ENCODE measurements around the gene GSX1. TPM values are rescaled to one million over a fixed set of nuclear protein-coding genes. Genes with fewer than 3 reads are reported as not detected.
"Not testable (repeated sequence)": the region's sequence is repeated elsewhere in the genome, so short reads cannot be mapped to it uniquely, and the experiment has no call there.

GSX1 gene
- total RNA-seq, 2 donors from 2014 or later = not detected

GRCh38 chr13:27806744-27807387 lies 14.6 kb downstream of the GSX1 start:
- Mint-ChIP-seq H3K36me3 (ENCODE audit: low read depth) (no peaks in the 10 kb centered on the region), H3K27me3 (peaks cover 79% of the 10 kb centered on the region), H3K4me1 (peaks cover 3% of the 10 kb centered on the region), H3K4me3 (no peak overlapping the region), H3K27ac (no peak overlapping the region)
- no peak for ATAC-seq
- DNase-seq = no peak
- H3K9me3 ChIP-seq (ENCODE audit: control insufficient read depth, low read length, poor library complexity, severe bottlenecking) = no peaks in the 10 kb centered on the region

- Mint-ChIP-seq H3K36me3 (ENCODE audit: low read depth) (peaks cover 3% of the 10 kb centered on the region), H3K4me3 (no peak overlapping the region), H3K27me3 (peaks cover 85% of the 10 kb centered on the region), H3K27ac (peak overlapping the region; percentile 42), H3K4me1 (peaks cover 3% of the 10 kb centered on the region)
- no peaks in the 10 kb centered on the region for H3K9me3 ChIP-seq (ENCODE audit: control insufficient read depth, low read length, poor library complexity, severe bottlenecking)
- DNase-seq (no peak), ATAC-seq (no peak)
Measured at GRCh38 chr13:27808851-27809550, 16.7 kb downstream of the GSX1 start.

DNA sequence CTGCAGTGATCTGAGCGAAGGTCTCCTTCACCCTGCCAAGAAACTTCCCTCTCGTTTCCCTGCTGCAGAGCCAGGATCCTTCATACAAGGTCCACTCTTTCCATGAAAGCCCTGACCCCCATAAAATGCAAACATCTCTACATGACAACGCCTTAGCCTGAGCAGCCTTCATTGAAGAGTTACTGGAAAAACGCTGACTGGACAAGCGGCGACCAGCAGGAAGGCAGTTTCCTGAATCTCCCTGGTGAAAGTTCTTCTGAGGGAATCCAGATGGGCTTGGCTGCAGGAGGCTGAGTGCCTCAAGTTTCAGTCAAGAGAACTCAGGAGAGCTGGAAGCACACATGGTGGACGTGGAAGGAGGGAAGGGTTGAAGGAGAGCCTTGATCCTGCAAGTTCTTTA lies 17.7 kb downstream of the GSX1 start:
- Mint-ChIP-seq H3K36me3 (ENCODE audit: low read depth) (peaks cover 3% of the 10 kb centered on the region), H3K4me3 (no peak overlapping the region)

DNA sequence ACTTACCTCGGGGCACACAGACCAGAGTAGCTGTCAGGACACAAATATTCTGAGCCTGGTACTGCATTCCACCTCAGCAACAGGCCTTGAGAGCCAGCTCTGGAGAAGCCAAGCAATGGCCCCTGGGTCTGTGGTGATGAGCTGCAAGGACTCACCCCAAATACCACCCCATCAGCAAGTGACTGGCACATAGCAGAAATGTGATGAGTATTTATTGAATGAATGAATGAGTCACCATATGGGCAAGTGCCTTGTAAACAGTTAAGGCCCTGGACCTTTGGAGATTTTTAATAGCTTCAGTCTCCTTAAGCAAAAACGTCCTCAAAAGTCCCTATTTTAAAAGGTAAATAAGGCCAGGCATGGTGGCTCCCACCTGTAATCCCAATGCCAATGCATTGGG lies 18.2 kb downstream of the GSX1 start:
- no peak for DNase-seq
- Mint-ChIP-seq H3K4me3 (no peak overlapping the region), H3K27ac (no peak overlapping the region), H3K27me3 (peaks cover 95% of the 10 kb centered on the region), H3K36me3 (ENCODE audit: low read depth) (peaks cover 3% of the 10 kb centered on the region), H3K4me1 (peaks cover 3% of the 10 kb centered on the region)
- H3K9me3 ChIP-seq (ENCODE audit: control insufficient read depth, low read length, poor library complexity, severe bottlenecking) = no peaks in the 10 kb centered on the region
- ATAC-seq = no peak

More for the DNA sequence above, 17.7 kb downstream of the GSX1 start:
- ATAC-seq = no peak
- H3K4me1 Mint-ChIP-seq = peaks cover 3% of the 10 kb centered on the region
- H3K27me3 Mint-ChIP-seq = peaks cover 95% of the 10 kb centered on the region
- H3K9me3 ChIP-seq (ENCODE audit: control insufficient read depth, low read length, poor library complexity, severe bottlenecking) = no peaks in the 10 kb centered on the region
- H3K27ac Mint-ChIP-seq = no peak overlapping the region
- DNase-seq = no peak

- Mint-ChIP-seq H3K4me1 (peaks cover 3% of the 10 kb centered on the region), H3K4me3 (no peak overlapping the region), H3K36me3 (ENCODE audit: low read depth) (peaks cover 6% of the 10 kb centered on the region), H3K27me3 (peaks cover 80% of the 10 kb centered on the region), H3K27ac (no peak overlapping the region)
- ATAC-seq (no peak), DNase-seq (no peak)
- no peaks in the 10 kb centered on the region for H3K9me3 ChIP-seq (ENCODE audit: control insufficient read depth, low read length, poor library complexity, severe bottlenecking)
Measured at GRCh38 chr13:27813826-27814225, 21.5 kb downstream of the GSX1 start.

- not testable (repeated sequence) for H3K4me1 Mint-ChIP-seq; H3K27ac Mint-ChIP-seq; DNase-seq; H3K9me3 ChIP-seq (ENCODE audit: control insufficient read depth, low read length, poor library complexity, severe bottlenecking); ATAC-seq; H3K4me3 Mint-ChIP-seq; H3K36me3 Mint-ChIP-seq (ENCODE audit: low read depth)
- H3K27me3 Mint-ChIP-seq = peaks cover 70% of the 10 kb centered on the region
Measured at GRCh38 chr13:27817832-27818231, 25.5 kb downstream of the GSX1 start.

GRCh38 chr13:27820524-27821482 lies 28.5 kb downstream of the GSX1 start:
- no peak overlapping the region for H3K27ac Mint-ChIP-seq
- H3K27me3 Mint-ChIP-seq = peaks cover 67% of the 10 kb centered on the region
- no peaks in the 10 kb centered on the region for H3K4me1 Mint-ChIP-seq

DNA sequence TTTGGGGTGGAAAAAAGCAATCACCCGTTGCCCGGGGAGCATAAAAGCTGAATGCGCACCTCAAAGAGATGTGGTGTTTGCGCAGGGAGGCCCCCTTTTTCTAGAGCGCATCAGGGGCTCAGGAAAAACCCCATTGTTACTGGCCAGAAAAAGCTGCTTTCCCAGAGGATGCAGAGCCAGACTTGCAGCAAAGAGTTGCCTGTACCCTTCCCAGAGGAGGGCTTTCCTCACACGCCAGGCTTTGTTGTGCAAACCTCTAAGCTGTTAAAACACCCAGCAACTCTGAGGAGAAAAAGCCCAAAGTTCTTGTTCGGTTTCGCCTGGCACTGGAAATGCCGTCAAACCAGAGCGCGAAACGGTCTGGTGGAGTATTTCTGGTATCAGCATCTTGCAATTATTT lies 29.3 kb downstream of the GSX1 start:
- H3K36me3 Mint-ChIP-seq (ENCODE audit: low read depth) = peaks cover 7% of the 10 kb centered on the region
- ATAC-seq (no peak), DNase-seq (no peak)
- peaks cover 70% of the 10 kb centered on the region for H3K27me3 Mint-ChIP-seq
- no peak overlapping the region for H3K27ac Mint-ChIP-seq
- H3K4me3 Mint-ChIP-seq = no peak overlapping the region
- H3K4me1 Mint-ChIP-seq = no peaks in the 10 kb centered on the region
- no peaks in the 10 kb centered on the region for H3K9me3 ChIP-seq (ENCODE audit: control insufficient read depth, low read length, poor library complexity, severe bottlenecking)

More at GRCh38 chr13:27820524-27821482, 28.5 kb downstream of the GSX1 start:
- peaks cover 7% of the 10 kb centered on the region for H3K36me3 Mint-ChIP-seq (ENCODE audit: low read depth)
- ATAC-seq = no peak
- no peak for DNase-seq
- H3K4me3 Mint-ChIP-seq = no peak overlapping the region
- no peaks in the 10 kb centered on the region for H3K9me3 ChIP-seq (ENCODE audit: control insufficient read depth, low read length, poor library complexity, severe bottlenecking)

- Mint-ChIP-seq H3K27me3 (peaks cover 70% of the 10 kb centered on the region), H3K4me1 (no peaks in the 10 kb centered on the region), H3K4me3 (no peak overlapping the region), H3K36me3 (ENCODE audit: low read depth) (peaks cover 6% of the 10 kb centered on the region), H3K27ac (no peak overlapping the region)
- no peak for DNase-seq
- no peaks in the 10 kb centered on the region for H3K9me3 ChIP-seq (ENCODE audit: control insufficient read depth, low read length, poor library complexity, severe bottlenecking)
- no peak for ATAC-seq
Measured at GRCh38 chr13:27822258-27822872, 30.1 kb downstream of the GSX1 start.

DNA sequence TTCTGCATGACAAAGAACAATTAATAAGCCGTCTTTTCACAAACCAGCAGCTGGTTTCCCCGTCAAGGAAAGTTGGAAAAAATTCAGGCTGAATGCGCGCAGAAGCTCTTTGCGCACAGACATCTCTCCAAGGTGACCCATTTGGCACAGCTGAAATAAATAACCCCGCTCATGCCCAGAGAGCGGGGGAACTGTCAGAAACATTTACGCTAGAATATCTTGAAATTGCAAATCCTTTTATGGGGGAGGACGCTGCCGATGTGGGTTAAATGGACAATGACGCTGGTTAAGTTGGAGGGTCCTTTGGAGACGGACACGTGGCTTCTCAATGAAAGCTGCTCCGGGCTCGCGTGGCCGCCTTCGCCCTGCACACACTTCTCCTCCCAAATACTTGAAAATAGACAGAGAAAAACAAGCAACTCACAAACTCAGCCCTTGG lies 30.6 kb downstream of the GSX1 start:
- H3K27me3 Mint-ChIP-seq = peaks cover 72% of the 10 kb centered on the region
- no peaks in the 10 kb centered on the region for H3K9me3 ChIP-seq (ENCODE audit: control insufficient read depth, low read length, poor library complexity, severe bottlenecking)
- no peak overlapping the region for H3K27ac Mint-ChIP-seq
- peaks cover 4% of the 10 kb centered on the region for H3K36me3 Mint-ChIP-seq (ENCODE audit: low read depth)
- H3K4me3 Mint-ChIP-seq = no peak overlapping the region
- no peak for ATAC-seq
- DNase-seq = no peak
- no peaks in the 10 kb centered on the region for H3K4me1 Mint-ChIP-seq

GRCh38 chr13:27824121-27824520 lies 31.8 kb downstream of the GSX1 start:
- no peak for ATAC-seq
- Mint-ChIP-seq H3K36me3 (ENCODE audit: low read depth) (peaks cover 6% of the 10 kb centered on the region), H3K27ac (no peak overlapping the region), H3K4me3 (no peak overlapping the region), H3K4me1 (no peaks in the 10 kb centered on the region), H3K27me3 (peaks cover 82% of the 10 kb centered on the region)
- no peak for DNase-seq
- H3K9me3 ChIP-seq (ENCODE audit: control insufficient read depth, low read length, poor library complexity, severe bottlenecking) = no peaks in the 10 kb centered on the region

DNA sequence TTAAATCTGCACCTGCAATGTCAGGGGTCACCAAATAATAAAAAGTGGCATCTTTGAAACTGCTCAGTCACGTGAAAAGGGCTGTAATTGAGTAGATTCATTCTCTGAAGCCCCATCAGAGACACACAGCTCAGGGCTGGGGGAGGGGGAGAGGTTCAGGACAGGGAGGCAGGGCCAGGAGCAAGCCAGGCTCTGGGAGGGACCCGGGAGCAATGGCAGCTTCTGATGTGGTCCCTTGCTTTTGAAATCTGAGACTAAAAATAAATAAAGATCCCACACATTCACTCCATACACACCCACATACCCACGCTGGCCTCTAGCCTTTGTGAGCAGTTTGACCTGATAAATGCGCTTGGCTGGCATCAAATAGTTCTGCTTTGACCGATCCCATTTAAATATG lies 32.8 kb downstream of the GSX1 start:
- DNase-seq = no peak
- H3K9me3 ChIP-seq (ENCODE audit: control insufficient read depth, low read length, poor library complexity, severe bottlenecking) = no peaks in the 10 kb centered on the region
- Mint-ChIP-seq H3K27ac (no peak overlapping the region), H3K4me3 (no peak overlapping the region), H3K27me3 (peaks cover 78% of the 10 kb centered on the region), H3K4me1 (peaks cover under 1% of the 10 kb centered on the region), H3K36me3 (ENCODE audit: low read depth) (peaks cover 5% of the 10 kb centered on the region)
- ATAC-seq = no peak
